Measurements from ENCODE around the gene PKLR.

DNA sequence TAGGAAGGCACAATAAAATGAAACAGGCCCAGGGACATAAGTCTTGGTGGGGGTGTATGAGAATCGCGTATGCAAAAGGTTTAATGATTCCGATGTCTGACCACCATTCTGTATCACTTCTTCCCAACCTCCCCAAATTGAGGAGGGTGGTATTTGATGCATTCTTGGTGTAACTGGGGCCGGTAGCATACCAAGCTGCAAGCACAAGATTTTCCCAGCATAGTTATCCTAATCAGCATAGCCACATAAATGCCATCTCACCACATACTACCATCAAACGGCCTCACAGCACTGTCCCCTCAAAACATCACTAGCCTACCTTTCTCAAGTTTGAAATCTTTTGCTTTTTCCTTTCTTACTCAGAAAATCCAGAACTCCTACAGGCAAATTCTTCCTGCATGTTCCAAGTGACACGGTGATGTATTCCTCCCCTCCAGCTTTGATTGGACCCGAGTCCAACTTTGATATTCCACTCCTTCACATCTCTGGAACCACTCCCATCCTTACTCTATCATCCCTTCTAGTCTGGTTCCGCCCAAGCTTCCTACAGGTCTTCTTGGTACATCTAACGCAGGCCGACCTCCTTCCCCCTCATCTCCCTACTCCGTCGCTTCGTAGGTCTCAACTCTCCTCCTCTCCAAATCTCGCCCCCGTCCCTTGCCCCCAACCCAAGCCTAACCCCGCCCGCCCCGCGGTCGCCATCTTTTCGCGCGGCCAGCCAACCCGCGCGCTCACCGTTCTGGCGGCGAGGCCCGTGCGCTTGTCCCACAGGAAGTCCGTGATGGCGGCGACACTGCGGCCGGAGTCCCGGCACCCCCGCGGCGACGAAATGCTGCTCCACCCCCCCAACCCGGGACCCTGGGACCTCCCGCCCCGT, 28.5 kb downstream of the PKLR start:
- TF ChIP-seq, protein P1, sequence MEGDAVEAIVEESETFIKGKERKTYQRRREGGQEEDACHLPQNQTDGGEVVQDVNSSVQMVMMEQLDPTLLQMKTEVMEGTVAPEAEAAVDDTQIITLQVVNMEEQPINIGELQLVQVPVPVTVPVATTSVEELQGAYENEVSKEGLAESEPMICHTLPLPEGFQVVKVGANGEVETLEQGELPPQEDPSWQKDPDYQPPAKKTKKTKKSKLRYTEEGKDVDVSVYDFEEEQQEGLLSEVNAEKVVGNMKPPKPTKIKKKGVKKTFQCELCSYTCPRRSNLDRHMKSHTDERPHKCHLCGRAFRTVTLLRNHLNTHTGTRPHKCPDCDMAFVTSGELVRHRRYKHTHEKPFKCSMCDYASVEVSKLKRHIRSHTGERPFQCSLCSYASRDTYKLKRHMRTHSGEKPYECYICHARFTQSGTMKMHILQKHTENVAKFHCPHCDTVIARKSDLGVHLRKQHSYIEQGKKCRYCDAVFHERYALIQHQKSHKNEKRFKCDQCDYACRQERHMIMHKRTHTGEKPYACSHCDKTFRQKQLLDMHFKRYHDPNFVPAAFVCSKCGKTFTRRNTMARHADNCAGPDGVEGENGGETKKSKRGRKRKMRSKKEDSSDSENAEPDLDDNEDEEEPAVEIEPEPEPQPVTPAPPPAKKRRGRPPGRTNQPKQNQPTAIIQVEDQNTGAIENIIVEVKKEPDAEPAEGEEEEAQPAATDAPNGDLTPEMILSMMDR (conservative IDR thresholded peaks at IDR 0.05; ENCODE audit: low read depth, low read length) = no peak
- no peak for TF ChIP-seq POLR2A (IDR thresholded peaks at IDR 0.05; ENCODE audit: low read depth, low read length)
- TF ChIP-seq CEBPB (IDR thresholded peaks at IDR 0.05; ENCODE audit: low read depth, low read length) = no peak
- TF ChIP-seq BHLHE40 (IDR thresholded peaks at IDR 0.05; ENCODE audit: low read depth, low read length) = no peak
- TF ChIP-seq RCOR1 (IDR thresholded peaks at IDR 0.05; ENCODE audit: insufficient replicate concordance, low read length) = no peak
- no peak for TF ChIP-seq RAD21 (IDR thresholded peaks at IDR 0.05; ENCODE audit: low read length)
- no peak for TF ChIP-seq MAFK (IDR thresholded peaks at IDR 0.05; ENCODE audit: low read depth, low read length)
- 0 out of 2 replicates have a peak, but pooled peaks have one; percentile 14 for TF ChIP-seq MXI1 (IDR thresholded peaks at IDR 0.05; ENCODE audit: borderline replicate concordance, low read depth, low read length)
- no peak; the same call in 1 of the 2 replicates for TF ChIP-seq MAZ (IDR thresholded peaks at IDR 0.05; ENCODE audit: borderline replicate concordance, low read depth, low read length)
- TF ChIP-seq RFX5 (IDR thresholded peaks at IDR 0.05; ENCODE audit: low read depth, low read length) = no peak
- TF ChIP-seq CHD1 (IDR thresholded peaks at IDR 0.05; ENCODE audit: low read depth, low read length) = no peak
